Fibroblast of gingiva (primary cell): Measurements from ENCODE around the gene SKI.

ENCODE experiments used
- DNase-seq: peaks from one replicate; pipeline ENCODE4 v3.0.0-alpha.2; 2011; ENCODE audit warnings: low read depth

The SKI gene

DNA sequence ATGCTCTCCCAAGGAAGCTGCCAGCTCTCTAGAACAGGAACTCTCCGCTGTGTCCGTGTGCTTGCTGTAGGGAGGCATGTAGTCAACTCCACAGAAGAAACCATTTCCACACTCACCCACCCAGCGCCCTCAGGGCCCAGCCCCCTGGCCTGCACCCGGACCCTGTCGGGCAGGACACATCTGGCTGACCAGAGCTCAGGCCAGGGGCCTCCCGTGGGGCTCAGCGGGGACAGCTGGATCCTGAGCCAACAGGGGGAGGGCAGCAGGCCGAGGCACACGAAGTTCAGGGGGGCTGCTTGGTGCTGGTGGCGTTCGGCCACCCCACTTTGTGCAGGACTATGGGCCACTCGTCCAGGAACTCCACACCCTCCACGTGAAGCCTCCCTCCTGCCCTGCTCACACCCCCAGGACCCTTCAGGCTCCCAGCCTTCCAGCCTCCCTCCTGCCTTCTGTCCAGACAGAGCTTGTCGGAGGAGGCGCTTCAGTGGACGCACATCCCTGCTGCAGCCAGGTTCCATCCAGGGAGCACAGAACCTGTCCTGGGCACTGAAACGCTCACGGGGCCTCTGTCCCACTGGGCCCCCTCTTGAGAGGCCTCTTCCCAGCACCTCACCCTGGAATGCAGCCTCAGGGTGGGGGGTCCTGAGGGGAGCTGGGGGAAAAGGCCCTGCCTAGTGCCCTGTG, 18.6 kb upstream of the SKI start:
- peak; percentile 27 for DNase-seq

DNA sequence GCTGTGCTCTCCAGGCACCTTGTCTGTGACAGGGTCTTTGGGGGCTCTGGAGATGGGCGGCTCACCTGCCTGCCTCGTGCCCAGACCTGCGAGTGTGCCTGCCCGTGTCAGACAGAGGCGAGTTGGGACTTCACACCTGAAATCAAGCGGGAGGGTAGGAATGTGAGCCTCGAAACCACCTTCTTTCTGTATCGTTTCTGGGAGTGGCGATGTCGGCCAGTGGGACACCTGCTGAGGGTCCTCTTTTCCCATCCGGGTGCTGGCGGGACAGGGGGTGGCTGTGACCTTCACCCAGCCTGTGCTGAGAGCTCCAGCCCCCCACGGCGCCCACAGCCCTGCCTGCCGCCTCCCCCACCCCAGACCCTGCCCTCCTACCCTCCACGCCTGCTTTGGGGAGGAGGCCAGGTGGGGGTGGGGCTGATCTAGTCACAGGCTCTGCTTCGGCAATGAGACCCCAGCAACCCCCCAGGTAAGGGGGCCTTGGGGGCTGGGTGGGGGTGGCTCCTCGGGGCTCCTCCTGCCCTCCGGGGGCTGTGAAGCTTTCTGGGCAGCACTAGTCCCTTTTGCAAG, 17.9 kb upstream of the SKI start:
- DNase-seq: no peak

DNA sequence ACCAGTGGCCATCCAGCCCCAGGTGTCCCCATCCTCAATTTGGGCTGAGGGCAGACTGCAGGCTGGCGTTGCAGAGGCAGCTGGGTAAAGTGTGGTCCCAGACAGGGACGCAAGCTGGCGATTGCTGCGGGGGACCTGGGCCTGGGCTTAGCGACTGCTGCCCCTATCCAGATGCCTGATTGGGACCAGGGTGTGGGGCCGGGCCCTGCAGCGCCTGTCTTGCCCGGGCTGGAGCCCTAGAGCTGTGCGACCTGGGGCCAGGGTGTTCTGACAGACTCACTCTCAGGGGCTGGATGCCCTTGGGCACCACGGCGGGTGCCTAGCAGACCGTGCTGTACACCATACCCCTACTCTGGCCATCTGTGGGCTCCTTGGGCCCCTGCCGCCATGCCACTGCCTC, 17.3 kb upstream of the SKI start:
- DNase-seq: no peak

DNA sequence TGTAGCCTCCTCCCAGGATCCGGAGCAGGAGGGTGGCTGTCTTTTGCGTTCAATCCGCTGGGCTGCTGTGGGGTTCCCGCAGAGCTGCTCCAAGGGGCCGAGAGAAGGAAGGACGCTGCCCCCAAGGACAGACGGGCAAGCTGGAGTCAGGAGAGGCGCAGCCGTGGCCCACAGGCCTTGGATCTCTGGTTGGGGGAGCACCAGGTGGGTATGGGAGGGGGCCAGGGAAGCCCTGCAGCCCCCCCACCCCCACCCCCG, 15.9 kb upstream of the SKI start:
- DNase-seq: no peak

DNA sequence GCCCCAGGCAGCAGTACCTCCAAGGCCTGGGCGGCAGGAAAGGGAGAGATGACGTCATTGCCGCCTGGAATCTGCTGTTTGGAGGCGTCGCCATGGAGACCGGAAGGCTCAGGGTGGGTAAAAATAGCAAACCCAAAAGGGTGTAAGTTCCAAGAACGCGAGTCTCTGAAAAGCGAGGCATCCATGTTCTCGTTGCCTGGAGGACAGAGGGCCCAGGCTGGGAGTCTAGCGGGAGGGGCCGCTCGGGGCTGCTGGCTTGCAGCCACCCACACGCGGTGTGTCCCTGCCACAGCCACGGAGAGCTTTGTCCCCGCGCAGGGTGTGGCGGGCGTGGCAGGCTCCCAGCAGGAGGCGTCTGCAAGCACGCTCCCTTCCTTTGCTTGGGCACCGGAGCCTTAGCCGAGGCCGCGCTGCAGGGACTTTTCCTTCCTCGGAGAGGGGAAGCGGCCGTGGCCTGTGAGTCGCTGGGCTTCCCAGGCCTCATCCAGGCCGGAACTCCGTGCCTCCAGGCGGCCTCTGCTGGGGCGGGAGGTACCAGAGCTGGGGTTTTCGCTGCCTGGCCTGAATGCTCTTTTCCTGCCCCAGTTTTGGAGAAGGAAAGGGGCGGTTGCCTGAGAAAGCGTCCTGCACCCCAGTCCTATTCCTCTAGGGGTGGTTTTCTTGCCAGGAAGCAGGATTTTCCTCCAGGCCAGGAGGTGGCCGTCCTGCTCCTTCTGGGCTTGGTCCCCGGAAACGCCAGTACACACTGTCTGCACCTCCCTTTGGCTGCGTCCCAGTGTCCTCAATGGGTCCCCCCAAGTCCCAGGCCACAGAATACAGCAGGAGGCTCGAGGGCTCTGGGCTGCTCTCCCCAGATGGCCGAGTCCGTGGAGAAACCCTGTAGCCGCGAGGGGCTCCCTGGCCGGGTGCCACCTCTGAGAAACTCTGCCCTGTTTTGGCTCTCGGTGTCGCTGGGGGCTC, 15.3 kb upstream of the SKI start:
- peak; percentile 96 for DNase-seq

DNA sequence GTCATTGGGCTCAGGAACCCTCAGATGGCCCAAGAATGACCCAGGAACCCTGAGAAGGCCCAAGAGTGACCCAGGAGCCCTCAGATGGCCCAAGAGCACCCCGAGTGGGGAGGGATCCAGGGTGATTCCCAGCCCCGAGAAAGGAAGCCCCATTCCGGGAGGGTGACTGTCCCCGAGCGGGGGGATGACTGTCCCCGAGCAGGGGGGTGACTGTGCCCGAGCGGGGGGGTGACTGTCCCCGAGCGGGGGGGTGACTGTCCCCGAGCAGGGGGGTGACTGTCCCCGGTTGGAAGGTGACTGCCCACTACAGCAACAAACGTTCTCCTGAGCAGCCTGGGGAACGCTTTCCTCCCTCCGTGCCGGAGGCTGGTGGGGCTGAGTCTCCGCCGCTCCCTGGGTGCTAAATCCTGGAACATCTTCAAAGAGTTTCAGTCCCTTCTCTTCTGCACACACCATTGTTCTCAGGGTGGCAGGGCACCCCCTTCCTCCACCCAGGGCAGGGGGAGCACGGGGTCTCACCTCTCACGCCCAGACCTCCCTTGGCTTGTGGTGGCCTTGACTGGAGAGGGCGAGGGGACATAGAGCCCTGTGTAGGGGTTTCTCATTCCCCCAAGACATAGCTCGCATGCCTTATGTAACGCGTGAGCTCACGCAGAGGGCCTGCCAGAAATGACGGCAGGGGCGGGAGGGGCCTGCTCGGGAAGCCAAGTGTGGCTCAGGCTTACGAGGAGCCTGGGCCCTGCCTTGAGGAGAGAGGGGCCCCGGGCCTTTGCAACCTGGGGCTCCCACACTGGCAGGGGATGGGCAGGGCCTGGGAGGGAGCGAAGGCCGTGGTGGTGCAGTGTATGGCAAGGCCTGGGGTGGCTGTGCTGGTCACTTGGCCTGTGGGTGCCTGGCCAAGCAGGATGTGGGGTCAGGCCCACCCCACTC, 14.3 kb upstream of the SKI start:
- DNase-seq: peak; percentile 85

DNA sequence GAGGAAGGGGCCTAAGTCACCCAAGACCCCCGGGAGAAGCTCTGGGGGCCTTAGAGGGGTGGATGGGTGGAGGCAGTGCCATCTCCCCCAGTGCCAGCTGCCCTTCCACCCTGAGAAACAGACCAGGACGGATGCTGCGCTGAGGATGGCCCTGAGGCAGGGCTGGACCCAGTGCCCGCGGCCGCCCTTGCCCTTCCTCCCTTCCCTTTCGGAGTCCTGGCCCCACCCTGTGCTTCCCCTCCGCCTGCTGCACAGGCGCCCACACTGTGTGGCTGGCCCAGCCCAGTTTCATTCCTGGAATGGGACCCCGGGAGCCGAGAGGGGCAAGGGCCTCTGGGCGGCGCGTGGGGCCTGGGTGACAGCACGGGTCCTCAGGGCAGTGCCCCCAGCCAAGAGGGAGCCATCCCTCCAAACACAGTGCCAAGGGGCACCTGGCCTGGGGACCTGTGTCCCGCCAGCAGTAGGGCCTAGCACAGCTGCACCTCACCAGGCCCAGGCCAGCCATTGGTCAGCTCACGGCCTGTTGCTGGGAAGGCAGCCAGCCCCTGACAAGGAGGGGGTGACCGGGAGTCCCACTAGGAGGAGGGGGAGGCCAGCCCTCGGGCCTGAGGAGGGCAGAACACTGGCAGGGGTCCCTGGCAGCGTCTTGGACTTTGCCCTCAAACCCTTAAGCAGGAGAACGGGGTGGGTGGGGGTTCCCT, 13.4 kb upstream of the SKI start:
- DNase-seq: no peak

DNA sequence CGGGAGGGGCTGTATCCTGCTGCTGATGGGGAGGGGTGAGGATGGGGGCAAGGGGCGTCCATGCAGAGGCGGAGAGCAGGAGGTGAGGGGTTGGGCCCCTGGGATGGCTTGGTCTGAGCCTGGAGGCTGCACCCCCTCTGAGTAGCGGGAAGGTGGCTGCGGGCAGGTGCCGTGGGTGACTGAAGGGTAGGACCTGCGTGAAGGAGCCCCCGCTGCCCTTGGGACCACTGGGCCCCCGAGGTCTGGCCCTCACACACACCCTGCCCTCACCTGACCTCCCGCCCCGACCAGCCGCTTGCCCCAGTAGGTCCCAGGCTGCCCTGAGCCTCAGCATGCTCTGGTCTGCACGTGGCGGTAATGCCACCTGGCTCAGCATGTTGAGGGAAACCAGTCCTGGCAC, 12.8 kb upstream of the SKI start:
- no peak for DNase-seq

DNA sequence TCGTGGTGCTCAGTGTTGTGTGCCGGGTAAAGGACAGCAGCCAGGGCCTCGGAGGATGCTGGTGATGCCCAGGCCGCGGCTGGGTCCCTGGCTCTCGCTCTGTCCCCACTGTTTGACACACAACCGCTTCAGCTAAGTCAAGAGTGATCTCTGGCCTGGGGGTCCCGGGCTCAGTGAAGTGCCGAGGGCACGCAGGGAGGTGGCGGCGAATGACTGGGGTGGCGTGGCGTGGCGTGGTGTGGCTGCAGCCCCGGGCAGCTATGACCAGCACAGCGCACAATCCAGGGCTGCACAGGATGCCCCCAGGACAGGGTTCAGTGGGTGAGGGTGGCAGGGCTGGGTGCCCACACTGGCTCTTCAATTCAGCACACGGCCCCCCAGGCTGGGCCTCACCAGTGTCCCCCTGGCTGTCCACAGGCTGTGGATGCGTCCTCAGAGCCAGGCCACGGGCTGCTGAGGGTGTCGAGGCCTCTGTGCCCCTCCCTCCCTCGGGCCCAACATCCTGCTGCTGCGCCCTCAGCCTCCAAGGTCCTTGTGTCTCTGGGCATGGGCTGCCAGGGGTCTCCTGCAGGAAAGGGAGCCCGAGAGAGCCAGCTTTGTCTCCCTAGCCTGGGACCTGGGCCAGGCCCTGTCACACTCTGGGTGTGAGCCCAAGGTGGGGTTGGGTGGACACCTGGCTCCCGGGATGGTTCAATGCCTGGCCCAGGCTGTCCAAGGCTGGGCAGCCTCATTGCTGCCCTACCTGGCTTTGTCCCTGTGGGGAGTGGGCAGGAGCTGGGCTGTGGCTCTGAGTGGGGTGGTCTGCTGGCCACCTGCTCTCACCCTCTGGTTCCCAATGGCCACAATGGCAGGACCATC, 12.0 kb upstream of the SKI start:
- DNase-seq: no peak

DNA sequence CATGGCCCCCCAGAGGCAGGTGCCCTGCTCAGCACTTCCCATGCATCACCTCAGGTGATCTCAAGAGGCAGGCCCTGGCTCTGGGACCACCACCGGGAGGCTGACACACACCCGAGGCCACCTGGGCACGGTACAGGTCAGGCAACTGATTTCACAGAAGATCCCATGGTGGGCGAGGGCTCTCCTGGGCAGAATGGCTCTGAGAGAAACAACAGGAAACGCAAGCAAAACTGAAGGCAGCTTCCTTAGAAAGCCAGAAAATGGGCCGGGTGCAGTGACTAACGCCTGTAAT, 11.4 kb upstream of the SKI start:
- DNase-seq: no peak

DNA sequence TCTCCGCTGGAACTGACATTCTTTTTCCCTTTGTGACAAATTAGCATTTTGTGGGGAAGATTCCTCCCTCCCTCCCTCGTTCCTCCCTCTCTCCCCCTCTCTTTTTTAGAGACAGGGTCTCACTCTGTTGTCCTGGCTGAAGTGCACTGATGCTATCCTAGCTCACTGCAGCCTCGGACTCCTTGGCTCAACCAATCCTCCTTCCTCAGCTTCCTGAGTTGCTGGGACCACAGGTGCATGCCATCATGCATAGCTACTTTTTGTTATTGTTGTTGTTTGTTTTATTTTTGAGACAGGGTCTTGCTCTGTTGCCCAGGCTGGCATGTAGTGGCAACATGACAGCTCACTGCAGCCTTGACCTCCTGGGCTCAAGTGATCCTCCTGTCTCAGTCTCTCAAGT, 6.8 kb upstream of the SKI start:
- DNase-seq: no peak

DNA sequence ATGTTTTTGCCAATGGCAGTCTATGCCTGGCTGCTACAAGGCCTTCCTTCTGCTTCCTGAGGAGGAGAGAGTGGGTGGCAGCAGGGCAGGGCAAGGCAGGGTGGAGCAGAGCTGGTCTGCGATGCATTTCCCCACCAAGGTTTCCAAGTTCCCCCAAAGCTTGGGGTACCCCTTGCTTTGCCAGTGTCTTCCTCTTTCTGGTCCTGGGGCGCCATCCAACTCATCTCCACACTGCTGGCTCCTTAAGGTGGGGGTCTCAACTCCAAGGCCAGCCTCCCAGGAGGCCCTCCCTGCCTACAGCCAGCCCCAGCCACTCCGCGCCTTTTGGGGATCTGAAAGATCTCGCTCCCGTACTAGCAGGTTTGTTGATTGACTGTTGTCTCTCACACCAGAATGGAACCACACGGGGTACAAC, 3.9 kb upstream of the SKI start:
- DNase-seq: no peak

DNA sequence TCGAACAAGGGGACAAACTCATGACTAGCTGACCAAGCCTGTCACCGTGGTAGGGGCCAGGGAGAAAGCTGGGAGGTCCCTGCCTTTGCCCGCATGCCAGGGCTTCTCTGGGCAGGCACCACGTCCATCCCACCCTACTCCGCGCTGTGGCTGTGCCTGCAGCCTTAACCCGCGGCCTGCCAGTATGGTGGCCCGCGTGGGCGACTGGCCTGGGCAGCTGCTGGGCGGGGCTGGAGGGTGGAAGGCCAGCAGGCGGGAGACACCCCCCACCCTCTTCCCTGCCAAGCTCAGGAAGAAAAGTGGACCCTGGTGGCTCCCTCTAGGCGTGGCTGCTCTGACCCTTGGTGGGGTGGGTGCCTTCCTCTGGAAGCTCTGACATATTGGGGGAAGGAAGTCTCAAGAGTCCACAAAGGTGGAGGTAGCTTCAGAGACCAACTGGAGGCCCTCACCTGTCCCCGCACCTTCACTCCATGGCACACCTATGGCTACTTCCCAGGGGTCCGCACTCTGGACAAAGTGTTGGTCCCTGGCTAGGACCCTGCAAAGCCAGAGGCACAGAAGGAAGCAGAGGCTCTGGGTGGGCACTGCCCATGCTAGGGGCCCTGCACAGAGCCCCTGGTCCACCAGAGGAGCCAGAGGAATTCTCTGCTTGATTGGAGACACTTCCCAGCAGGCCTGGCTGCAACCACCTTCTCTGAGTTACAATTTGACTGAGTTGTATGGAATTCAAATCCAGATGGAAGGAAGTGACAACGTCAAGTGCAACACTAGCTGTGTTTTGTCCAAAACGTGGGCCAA, 3.3 kb upstream of the SKI start:
- no peak for DNase-seq

DNA sequence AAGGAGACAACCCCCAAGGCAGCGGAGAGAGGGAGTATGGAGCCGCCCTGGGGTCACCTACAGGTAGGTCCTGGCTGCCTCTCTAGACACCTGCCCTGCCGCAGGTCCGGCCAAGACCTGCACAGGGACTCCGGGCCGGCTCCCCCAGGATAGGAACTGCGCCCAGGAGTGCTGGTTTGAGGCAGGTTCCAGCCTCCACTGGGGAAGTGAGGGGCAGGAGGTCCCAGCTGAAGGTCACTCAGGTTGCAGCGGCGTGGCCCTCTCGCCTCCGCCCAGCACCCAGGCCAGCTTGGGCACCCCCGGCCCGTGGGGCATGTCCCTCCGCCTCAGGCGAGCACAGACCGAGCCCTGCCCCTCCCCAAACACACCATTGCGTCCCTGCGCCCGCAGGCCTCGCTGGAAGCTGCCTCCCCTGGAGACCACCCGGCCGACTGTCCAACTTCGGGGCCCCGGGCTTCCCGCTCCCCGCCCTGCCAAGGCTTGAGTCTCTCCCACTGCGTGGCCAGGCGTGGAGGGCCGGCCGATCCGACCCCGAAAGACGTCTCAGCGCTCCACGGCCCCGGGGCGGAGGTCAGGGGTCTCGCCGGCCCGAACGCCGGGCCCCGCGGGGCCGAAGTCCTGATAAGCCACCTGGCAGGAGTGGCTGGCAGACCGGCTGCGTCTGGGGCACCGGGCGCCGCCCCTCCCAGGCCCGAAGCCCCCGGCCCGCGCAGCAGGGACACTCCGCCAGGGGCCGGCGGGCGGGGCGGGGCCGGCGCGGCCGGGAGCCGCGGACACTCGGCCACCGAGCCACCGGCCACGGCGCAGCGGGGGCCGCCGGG, 1.4 kb upstream of the SKI start:
- DNase-seq: no peak

DNA sequence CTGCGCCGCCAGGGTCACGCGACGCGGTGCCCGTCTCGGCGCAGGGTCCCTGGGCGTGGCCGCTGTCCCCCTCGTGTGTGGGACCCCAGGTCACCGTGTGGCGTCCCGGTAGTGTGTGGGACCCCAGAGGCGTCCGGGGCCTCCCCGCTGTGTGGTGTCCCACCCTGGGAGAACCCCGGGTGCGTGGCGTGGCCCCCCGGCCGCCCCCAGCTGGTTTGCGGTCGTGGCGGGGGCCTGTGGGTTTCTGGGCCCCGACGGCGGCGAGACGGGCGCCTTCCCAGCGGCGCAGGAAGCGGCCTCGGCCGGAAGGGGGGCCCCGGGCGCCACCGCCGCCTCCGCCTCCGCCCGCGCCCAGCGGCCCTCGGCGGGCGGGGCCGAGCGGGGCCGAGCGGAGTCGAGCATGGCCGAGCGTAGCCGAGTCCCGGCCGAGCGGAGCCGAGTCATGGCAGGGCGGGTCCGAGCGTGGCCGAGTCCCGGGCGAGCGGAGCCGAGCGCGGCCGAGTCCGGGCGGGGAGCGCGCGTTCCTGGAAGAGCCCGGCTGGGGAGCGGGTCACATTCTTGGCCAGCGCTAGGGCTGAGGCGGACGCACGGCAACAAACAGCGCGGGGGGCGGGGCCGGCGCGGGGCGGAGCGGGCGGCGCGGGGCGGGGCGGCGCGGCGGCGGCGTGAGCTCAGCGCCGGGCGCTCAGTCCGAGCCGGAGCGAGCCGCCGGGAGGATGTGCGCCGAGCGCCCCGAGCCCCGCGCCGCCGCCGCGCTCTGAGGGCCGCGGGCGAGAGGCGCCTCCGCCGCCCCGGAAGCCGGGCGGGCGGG, 568 bp upstream of the SKI start:
- DNase-seq: peak; percentile 97

DNA sequence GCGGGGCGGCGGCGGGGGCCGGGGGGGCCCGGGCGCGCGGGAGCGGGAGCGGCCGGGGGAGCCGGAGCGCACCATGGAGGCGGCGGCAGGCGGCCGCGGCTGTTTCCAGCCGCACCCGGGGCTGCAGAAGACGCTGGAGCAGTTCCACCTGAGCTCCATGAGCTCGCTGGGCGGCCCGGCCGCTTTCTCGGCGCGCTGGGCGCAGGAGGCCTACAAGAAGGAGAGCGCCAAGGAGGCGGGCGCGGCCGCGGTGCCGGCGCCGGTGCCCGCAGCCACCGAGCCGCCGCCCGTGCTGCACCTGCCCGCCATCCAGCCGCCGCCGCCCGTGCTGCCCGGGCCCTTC, 546 bp downstream of the SKI start:
- no peak for DNase-seq

DNA sequence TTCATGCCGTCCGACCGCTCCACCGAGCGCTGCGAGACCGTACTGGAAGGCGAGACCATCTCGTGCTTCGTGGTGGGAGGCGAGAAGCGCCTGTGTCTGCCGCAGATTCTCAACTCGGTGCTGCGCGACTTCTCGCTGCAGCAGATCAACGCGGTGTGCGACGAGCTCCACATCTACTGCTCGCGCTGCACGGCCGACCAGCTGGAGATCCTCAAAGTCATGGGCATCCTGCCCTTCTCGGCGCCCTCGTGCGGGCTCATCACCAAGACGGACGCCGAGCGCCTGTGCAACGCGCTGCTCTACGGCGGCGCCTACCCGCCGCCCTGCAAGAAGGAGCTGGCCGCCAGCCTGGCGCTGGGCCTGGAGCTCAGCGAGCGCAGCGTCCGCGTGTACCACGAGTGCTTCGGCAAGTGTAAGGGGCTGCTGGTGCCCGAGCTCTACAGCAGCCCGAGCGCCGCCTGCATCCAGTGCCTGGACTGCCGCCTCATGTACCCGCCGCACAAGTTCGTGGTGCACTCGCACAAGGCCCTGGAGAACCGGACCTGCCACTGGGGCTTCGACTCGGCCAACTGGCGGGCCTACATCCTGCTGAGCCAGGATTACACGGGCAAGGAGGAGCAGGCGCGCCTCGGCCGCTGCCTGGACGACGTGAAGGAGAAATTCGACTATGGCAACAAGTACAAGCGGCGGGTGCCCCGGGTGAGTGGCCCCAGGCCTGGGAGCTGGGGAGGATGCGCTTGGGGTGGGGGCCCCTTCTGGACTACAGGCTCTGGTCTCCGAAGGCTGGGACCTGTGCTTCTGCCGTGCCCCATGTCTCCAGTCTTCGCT, 1.1 kb downstream of the SKI start:
- DNase-seq: peak; percentile 69
